ENCODE data around the gene NR5A2.

GRCh38 chr1:200152336-200152735 lies 124.8 kb downstream of the NR5A2 start:
- TF ChIP-seq CTCF (IDR thresholded peaks at IDR 0.05), result no peak
- TF ChIP-seq EZH2phosphoT487 (IDR thresholded peaks at IDR 0.05), result no peak

Data from neural progenitor cell (in vitro differentiated cells).